NCI-H146 (cell line): ENCODE data around the gene DRD5.

Experiments used
- DNase-seq: peaks from one replicate; lab custom pipeline; 2025; lab: John Stamatoyannopoulos, UW

DRD5 gene

GRCh38 chr4:9816285-9816684, 34.9 kb downstream of the DRD5 start:
- DNase-seq: no peak

DNA sequence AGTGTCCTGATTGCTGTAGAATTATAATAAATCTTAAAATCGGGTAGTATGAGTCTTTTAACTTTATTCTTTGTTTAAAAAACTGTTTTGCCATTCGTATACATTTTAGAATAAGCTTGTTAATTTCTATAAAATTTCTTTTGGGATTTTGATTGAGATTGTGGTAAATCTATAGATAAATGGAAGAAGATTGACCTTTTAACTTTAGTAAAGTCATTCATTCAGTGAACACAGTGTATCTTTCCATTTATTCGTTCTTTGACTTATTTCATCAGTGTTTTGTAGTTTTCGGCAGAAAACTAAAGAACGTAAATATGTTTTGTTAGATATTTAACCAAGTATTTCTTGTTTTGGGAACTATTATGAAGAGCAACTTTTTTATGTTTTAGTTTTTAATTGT, 38.9 kb downstream of the DRD5 start:
- no peak for DNase-seq

DNA sequence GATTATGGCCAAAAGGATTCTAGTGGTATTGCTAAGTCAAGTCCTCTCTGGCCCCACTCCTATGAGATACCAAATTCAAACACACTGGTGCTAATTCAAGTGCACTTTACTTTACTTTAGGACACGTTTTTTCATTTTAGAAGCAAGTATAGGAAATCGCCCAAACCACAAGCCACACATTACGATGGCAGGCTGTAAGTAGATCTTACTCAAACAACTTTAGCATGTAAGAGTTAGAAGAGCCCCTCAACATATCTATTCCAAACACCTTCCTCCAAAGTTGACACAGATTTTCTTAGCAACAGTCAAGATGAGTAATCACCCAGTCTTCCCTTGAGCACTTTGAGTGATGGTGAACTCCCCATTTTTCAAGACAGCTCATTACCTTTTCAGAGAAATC, 43.6 kb downstream of the DRD5 start:
- DNase-seq: no peak

- DNase-seq: no peak
Measured at GRCh38 chr4:9826551-9826950, 45.1 kb downstream of the DRD5 start.

GRCh38 chr4:9832640-9833039, 51.2 kb downstream of the DRD5 start:
- no peak for DNase-seq

DNA sequence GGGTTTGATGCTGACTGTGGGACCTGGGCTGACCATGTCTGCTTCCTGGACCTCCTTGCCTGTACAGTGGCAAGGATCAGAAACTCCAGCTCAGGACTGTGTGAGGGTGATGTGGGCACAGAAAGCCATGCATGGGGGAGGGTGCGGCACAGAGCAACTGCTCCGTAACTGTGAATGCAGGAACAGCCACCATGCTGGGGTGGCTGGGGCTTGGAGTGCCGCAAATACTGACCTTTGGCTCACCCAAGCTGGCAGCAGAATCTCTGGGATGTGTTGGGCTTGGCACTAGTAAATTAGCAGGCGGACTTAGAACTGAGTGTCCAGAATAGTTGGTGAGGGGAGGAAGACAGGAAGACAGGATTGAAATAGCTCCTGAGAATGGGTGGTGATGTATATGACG, 52.0 kb downstream of the DRD5 start:
- no peak for DNase-seq
